SIG-M5 (cell line): ENCODE measurements around the gene PFKL.
"Not testable (repeated sequence)": the region's sequence is repeated elsewhere in the genome, so short reads cannot be mapped to it uniquely, and the experiment has no call there.

Source experiments
- DNase-seq: peaks from one replicate; lab custom pipeline; 2025; lab: John Stamatoyannopoulos, UW

The PFKL gene

DNA sequence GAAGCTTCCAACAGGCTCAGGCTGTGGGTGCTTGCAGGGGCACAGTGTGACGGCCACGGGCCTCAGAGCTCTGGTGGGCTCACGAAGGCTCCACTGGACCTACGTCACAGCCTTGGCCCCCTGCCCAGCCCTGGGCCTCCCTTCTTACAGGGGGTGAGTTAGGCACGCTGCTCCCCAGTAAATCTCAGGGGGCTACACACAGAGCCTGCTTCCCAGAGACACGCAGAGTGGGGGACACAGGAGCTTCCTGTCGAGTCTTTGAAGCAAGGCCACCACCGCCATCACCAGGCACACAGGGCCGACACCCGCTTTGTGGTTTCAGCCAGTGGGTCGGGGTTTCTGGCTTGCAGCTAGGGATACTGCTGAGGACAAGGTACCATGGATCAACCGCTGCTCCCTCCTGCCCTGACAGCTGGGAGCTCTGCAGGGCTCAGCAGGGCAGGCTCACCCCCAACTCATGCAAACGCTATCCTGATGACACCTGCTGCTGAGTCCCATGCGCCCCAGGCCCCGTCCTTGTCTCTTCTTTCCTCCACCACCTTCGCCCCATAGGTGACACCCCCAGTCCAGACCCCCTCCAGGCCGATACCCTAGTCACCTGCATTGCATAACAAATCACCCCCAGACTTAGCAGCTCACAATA is 44.8 kb downstream of the PFKL start:
- DNase-seq: no peak

GRCh38 chr21:44345495-44345894 is 45.6 kb downstream of the PFKL start:
- DNase-seq: no peak

DNA sequence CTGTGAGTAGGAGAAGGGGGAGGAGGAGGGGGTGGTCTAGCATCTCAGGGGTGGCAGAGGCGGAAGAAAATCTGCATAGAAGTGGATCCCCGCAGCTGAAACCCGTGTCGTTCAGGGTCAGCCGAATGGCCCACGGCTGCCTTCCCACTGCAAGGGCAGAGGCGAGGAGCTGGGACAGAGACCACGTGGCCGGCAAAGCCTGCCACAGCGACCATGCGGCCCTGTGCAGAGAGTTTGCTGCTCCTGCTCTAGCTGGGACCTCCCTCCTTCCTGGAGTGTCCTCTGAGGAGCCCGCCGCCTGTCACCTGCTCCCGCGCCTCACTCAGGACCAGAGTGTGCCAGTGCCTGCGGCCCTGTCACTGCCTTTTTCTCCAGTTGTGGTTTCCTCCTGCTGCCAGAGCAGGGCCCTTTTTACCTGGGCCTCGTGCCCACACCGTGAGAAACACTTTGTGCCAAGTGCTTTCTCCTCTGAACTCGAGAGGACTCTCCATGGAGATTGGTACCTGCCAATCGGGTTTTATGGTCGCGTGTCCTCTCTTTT is 48.1 kb downstream of the PFKL start:
- DNase-seq: no peak

GRCh38 chr21:44348861-44349260 is 49.0 kb downstream of the PFKL start:
- no peak for DNase-seq

GRCh38 chr21:44349416-44349846 is 49.6 kb downstream of the PFKL start:
- DNase-seq: no peak

DNA sequence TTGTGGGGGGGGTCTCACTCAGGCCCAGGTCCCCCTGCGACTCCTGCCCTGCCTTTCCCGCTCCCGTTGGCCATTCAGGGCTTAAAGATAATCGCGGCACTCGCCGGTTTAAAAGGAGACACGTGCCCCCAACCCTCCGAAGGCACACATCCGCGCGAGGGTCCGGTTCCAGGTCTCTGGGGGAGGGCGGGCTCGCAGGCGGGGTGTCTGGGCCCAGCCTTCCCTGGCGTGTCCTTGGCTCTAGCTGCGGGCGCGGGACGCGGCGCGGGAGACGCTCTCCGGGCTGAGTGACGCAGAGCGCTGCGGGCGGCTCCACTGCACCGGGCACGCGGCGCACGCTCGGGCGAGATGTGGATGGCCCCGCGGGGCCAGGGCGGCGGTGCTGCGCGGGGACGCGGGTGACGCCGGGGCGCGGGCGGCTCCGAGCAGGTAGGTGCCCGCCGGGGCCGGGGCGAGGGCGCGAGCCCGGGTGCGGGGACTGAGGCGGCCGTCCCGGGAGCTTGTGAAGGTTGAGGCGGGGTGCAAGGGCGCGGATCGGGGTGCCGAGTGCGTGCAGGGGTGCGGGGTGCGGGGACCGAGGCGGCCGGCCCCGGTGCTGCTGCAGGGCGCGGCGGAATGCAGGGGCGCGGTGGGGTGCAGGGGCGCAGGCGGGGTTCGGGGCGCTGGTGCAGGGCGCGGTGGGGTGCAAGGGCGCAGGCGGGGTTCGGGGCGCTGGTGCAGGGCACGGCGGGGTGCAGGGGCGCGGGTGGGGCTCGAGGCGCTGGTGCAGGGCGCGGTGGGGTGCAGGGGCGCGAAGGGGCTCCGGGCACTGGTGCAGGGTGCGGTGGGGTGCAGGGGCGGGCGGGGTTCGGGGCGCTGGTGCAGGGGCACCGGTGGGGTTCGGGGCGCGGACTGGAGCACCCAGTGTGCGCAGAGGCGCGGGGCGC is 50.3 kb downstream of the PFKL start:
- DNase-seq: no peak

DNA sequence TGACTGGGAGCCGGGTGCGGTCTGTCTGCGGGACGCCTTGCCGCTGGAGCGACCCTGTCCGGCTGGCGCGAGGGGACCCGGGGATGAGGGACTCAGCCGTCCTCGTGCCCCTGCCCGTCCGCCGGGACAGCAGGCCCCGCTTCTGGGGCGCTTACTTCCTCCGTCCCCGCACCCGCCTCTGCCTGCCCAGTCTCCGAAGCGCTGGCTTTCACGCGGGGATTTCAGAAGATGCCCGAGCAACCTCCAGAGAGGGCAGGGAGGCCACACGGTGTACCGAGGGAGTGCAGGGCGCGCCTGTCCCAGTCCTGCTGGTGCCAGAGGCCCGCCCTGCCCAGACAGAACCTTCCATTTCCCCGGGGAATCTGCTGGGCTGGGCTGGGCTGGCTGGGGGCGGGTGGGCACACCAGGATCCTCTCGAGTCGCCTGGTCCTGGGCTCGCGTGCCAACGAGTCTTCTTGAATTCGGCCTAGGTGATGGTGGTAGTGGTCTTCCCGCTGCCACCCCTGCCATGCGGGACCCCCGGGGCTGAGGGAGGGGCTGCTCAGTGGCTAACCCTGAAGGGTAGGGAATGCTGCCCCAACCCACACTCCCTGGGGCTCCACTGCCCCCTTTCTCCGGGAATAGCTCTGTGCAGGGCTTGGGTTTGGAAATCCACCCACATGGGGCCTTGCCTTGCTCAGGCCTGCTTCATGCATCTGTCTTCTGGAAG is 51.1 kb downstream of the PFKL start:
- no peak for DNase-seq

- DNase-seq: no peak
Observed at GRCh38 chr21:44351535-44352252, 51.8 kb downstream of the PFKL start.

DNA sequence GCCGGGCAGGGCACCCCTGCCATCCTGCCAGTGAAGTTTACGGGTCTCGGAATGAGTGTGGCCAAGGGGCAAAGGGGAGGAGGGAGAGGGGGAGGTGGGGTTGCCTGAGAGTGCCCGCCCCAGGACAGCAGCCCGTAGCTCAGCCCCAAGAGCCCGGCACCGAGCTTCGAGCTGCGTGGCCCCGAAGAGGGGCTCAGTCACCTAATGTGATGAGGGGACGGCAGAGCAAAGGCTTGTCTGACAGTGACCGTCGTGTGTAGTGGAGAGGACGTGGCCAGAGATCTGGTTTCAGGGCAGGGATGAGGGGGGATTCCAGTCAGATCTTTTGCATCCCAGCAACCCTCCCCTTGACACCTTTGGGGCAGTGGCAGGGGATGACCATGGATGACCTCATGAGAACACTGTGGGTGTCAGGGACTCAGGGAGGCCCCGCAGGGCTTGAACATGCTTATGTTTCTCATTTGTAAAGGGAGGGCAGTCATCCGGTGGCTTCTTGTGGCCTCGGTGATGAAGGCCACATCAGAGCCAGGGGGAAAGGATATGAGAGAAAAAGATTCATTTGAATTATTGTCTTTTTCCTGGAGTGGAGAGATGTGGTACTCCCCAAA is 52.5 kb downstream of the PFKL start:
- no peak for DNase-seq

DNA sequence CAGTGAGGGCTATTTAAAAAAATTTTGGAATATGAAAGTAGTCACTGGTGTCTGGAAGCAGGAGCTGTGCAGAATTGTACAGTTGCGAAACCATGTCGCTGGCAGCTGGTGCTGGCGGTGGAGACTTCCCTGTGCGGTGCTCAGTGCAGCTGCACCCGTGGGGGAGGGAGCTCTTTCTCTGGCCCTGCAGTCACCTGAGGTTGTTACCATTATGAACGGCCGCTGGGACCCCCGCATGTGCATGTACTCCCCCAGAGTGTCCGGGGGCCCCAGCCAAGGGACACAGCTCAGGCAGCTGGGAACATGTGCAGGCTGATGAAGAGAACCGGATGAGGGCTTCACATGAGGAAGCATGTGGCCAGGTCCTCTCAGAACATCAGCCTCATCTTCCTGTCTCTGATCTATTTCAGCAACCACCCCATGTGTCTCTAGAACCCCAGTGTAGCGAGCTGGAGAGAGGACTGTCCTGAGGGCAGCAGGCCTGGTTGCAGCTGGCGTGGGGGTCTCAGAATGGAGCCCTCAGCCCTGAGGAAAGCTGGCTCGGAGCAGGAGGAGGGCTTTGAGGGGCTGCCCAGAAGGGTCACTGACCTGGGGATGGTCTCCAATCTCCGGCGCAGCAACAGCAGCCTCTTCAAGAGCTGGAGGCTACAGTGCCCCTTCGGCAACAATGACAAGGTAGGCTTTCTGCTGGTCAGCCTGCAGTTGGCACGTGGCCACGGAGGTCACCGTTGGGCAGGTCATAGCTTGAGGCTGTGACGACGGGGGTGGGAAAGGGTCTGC is 53.5 kb downstream of the PFKL start, which contains the start of gene TRPM2:
TSS of gene TRPM2 (plus strand) at position 431 of the 780 bp plus-strand sequence. CDS start at position 511, 80 bp downstream.
- peak; percentile 96 for DNase-seq

DNA sequence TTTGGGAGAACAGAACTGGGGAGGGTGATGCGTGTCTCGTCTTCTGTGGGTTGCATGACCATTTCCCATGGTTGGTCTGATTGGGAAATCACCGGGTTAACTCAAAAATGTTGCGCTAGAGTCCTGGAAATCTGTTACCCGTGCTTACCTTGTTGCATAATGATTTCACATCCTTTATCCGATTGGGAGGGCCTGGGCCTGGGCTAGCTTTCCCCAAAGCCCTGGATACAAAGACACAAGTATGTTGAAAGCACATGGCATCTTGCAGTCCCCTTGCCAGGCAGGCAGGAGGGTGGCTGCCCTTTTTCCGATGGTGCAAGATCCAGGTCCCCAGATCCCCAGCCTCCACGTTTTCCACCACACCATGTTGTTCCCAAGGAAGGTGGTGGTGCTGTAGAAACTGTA is 54.1 kb downstream of the PFKL start:
- peak; percentile 96 for DNase-seq

GRCh38 chr21:44354775-44355771 is 55.2 kb downstream of the PFKL start:
- peak; percentile 86 for DNase-seq

DNA sequence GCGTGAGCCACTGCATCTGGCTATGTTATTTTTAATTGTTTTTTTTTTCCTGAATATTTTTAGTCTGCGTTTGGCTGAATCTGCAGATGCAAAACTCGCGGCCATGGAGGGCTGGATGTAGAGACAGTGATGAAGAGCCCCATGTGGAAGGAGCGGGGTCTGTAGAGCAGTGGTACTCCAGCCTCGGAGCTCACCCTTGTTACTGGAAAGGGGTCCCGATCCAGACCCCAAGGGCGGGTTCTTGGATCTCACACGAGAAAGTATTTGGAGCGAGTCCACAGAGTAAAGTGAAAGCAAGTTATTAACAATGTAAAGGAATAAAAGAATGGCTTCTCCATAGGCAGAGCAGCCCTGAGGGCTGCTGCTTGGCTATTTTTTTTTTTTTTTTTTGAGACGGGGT is 56.3 kb downstream of the PFKL start:
- no peak for DNase-seq

DNA sequence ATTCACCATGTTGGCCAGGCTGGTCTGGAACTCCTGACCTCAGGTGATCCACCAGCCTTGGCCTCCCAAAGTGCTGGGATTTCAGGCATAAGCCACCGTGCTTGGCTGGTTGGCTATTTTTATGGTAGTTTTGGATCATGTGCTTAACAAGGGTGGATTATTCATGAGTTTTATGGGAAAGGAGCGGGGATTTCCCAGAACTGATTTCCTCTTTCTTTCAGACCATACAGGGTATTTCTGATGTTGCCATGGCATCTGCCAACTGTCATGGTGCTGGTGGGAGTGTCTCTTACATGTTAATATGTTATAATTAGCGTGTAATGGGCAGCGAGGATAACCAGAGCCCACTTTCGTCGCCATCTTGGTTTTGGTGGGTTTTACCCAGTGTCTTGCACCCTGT is 56.8 kb downstream of the PFKL start:
- DNase-seq: no peak

- DNase-seq: no peak
Observed at GRCh38 chr21:44357064-44357837, 57.4 kb downstream of the PFKL start.

DNA sequence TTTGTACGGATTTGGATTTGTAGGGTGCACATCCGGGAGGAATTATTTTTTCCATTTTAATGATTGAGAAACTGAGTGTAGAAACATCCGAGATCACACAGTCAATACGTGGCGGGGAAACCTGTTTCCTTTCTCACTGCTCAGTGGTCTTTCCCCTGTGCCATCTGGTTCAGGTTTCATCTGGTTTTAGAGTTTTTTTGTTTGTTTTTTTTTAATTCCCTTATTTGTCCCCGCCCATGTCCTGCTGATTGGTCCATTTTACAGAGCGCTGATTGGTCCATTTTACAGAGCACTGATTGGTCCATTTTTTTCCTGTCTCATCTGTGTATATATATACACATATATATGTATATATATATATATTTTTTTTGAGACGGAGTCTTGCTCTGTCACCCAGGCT is 59.5 kb downstream of the PFKL start:
- DNase-seq: no peak

DNA sequence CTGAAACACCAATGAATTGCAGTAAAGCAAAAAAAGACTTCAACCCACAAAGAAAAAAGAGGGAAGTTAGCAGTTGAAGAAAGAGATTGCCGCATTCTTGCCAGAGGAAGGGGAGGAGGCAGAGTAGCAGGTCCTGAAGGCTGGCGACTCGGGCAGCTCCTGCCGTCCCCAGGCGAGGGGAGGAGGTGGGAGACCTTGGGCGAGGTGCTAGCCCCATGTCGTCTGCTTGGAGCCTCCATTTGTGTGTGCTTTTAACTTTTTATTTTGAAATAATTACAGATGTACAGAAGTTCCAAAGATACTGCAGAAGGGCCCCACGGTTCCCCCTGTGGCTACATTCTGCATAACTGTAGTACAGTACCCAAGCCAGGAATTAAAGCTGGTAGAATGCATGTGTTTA is 60.3 kb downstream of the PFKL start:
- peak; percentile 67 for DNase-seq

DNA sequence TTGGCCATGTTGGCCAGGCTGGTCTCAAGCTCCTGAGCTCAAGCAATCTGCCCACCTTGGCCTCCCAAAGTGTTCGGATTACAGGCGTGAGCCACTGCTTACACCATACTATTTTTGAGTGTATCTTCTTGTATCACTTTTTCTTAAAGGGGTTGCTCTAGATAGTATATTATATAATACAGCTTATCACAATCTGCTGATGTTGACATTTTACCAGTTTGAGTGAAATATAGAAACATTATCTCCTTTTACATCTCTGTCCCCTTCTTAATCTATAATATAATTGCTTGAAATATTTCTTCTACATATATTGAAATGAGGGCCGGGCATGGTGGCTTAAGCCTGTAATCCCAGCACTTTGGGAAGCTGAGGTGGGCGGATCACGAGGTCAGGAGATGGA is 62.0 kb downstream of the PFKL start:
- not testable (repeated sequence) for DNase-seq
